Activated CD4-positive, alpha-beta T cell treated with anti-CD3 and anti-CD28 coated beads for 1 hour (primary cell): ENCODE data around the gene RUNX2.
"Not testable (repeated sequence)": the region's sequence is repeated elsewhere in the genome, so short reads cannot be mapped to it uniquely, and the experiment has no call there.

Source experiments
- DNase-seq: peaks from one replicate; pipeline ENCODE4 v3.0.0-alpha.2; 2020

Gene RUNX2

DNA sequence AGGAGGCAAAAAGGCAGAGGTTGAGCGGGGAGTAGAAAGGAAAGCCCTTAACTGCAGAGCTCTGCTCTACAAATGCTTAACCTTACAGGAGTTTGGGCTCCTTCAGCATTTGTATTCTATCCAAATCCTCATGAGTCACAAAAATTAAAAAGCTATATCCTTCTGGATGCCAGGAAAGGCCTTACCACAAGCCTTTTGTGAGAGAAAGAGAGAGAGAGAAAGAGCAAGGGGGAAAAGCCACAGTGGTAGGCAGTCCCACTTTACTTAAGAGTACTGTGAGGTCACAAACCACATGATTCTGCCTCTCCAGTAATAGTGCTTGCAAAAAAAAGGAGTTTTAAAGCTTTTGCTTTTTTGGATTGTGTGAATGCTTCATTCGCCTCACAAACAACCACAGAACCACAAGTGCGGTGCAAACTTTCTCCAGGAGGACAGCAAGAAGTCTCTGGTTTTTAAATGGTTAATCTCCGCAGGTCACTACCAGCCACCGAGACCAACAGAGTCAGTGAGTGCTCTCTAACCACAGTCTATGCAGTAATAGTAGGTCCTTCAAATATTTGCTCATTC is at the start of gene RUNX2:
RUNX2 (plus strand) TSS at position 375 of the 567 bp plus-strand sequence. CDS start 397 bp downstream, outside the sequence.
- no peak for DNase-seq

- no peak for DNase-seq
Observed at GRCh38 chr6:45278367-45278766, 49.8 kb upstream of the RUNX2 start.

- DNase-seq, result not testable (repeated sequence)
Observed at GRCh38 chr6:45286707-45287106, 41.4 kb upstream of the RUNX2 start.

DNA sequence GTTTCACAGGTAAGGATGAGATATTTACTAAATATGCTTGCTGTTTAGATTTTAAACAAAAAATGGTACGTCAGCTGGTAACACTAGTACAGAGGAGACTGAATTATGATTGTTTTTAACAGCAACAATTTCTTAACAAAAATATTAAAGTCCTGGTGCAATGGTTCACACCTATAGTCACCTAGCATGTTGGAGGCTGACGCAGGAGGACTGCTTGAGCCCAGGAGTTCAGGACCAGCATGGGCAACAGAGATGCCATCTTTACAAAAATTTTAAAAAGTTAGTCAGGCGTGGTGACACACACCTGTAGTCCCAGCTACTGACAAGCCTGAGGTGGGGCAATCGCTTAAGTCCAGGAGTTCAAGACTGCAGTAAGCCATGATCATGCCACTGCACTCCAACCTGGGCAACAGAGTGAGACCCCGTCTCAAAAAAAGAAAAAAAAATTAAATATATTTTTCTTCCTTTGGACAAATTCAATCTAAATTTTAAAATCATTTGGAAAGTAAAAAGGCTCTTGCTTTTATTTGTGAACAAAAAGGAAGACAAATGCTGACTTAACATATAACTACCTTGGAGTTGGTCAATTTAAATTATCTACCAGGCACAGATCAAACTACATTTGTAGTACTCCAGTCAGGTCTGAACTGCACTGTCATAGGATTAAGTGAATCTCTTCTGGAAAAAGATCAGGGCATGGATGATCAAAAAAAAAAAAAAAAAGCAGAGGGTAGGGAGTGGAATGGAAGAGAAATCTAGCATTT is 38.2 kb upstream of the RUNX2 start:
- no peak for DNase-seq

DNA sequence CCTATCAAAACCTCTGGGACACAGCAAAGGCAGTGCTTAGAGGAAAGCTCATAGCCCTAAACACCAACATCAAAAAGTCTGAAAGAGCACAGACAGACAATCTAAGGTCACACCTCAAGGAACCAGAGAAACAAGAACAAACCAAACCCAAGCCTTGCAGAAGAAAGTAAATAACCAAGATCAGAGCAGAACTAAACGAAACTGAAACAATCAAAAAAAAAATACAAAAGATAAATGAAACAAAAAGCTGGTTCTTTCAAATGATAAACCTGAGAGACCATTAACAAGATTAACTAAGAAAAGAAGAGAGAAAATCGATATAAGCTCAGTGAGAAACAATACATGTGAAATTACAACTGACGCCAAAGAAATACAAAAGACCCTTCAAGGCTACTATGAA is 34.8 kb upstream of the RUNX2 start:
- no peak for DNase-seq

GRCh38 chr6:45294065-45294701 is 33.9 kb upstream of the RUNX2 start:
- DNase-seq, result not testable (repeated sequence)

- no peak for DNase-seq
Observed at GRCh38 chr6:45297320-45297719, 30.8 kb upstream of the RUNX2 start.

GRCh38 chr6:45299096-45299581 is 29.0 kb upstream of the RUNX2 start:
- no peak for DNase-seq

DNA sequence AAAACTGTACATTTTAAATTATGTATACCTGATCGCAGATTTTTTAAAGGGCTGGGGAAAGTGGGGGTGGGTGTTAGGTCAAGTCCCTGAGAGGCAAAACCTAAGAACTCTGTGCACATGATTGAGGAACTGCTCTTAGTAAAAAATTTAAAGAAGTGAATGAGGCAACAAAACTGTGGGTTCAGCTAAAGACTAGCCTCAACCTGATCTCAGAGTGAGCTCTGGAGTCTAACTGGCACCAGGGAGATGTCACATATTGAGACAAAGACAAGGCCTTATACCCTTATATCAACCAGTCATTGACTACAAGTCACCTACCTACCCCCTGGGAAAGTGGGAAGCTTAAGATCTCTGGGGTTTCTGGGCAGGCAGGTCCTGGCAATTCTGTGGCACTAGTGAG is 27.4 kb upstream of the RUNX2 start:
- DNase-seq, result no peak

- DNase-seq, result no peak
Observed at GRCh38 chr6:45301348-45302142, 26.6 kb upstream of the RUNX2 start.

GRCh38 chr6:45302832-45303231 is 25.3 kb upstream of the RUNX2 start:
- DNase-seq, result no peak

DNA sequence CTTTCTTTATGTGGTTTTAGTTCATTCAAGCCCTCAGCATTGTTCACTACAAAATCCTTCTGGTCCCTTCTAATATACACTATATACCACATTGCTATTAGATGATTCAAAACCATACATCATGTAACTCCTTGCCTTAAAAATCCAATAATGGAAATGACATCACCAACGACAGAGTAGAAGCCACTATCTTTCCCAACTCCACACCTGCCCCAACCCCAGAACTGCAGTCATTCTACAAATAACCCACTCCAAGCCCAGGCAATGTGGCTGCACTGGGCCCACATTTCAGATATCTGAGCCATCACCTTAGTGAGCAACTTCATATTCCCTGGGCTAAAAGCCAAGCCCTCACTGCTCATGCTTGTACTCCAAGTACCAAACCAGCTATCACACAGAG is 22.6 kb upstream of the RUNX2 start:
- no peak for DNase-seq

DNA sequence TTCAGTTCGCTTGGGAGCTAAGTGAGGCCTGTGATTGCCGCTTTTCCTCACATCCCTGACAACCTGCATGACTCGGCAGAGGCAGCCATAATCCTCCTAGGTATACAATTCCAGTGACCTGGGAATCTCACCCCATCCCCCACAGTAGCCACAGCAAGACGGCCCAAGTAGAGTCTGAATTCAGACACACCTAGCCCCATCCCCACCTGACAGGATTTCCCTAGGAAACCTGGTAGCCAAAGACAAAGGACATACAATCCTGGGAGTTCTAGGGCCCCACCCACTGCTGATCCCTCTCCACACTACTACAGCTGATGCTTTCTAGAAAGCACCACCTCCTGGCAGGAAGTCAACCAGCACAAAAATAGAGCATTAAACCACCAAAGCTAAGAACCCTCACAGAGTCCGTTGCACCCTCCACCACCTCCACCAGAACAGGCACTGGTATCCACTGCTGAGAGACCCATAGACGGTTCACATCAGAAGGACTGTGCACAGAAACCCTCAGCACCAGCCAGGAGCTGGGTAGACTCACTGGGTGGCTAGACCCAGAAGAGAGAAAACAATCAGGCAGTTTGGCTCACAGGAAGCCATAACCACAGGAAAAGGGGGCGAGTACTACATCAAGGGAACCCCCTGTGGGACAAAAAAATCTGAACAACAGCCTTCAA is 17.9 kb upstream of the RUNX2 start:
- no peak for DNase-seq

GRCh38 chr6:45314146-45314545 is 14.0 kb upstream of the RUNX2 start:
- no peak for DNase-seq

- DNase-seq, result no peak
Observed at GRCh38 chr6:45320349-45320748, 7.8 kb upstream of the RUNX2 start.

GRCh38 chr6:45323656-45324224 is 4.4 kb upstream of the RUNX2 start:
- DNase-seq, result no peak

DNA sequence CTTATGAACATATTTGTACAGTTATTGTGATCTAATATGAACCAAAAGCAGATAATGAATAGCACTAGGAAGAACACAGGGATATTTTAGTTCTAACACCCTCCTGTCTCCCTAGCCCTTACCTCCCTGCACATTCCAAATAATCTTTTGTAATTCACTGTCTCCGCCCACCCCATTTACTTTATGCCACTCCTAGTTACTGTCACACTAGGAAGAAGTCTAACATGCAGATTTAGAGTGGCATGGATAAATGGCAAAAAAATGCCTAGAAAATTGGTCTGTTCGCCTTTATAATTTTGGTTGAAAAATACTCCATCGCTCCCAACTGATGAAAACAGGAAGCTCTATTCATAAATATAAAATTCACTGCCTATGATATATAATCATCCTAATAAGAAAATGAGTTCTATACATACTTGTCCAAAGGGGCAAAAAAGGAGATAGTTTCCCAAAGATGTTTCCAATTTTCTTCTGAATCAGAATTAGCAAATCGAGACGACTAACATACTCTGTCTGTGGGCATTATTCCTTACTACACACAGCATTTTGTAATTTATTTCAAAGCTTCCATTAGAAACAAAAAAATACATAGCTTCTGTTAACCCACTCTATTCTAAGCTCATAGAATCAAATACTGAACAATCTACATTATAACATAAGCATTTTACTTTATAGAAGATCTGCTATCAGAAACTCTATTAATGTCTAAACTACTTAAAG is 1.3 kb upstream of the RUNX2 start:
- DNase-seq, result no peak

DNA sequence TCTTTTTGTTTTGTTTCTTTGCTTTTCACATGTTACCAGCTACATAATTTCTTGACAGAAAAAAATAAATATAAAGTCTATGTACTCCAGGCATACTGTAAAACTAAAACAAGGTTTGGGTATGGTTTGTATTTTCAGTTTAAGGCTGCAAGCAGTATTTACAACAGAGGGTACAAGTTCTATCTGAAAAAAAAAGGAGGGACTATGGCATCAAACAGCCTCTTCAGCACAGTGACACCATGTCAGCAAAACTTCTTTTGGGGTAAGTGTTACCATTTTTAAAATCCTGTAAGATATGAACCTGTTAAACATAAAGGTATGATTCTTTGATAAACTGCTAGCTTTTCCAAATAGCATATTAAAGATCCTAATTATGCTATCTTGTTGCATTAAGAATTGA is 393 bp downstream of the RUNX2 start:
- no peak for DNase-seq

GRCh38 chr6:45344900-45345299 is 16.8 kb downstream of the RUNX2 start:
- DNase-seq, result no peak

DNA sequence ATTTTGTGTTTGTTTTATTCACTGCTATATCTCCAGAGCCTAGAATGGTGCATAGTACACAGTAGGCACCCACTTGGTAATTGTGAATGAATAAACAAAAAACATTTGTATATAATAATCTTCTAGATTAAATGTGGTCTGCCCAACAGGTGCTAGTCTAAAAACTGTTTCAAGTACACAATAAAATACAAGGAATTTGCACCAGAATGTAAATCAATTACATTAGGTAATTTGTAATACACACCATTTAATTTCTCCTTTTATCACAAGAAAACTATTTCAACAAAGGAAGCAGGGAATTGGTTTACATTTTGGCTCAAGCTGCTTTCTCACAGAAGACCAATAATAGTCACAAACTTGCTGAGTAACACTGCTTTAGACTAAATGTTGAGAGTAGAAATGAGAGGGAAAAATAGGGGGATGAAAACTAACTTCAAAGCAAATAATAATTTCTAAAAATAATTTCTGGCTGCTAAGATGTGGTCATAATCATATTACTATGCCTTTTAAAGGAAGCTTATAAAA is 22.1 kb downstream of the RUNX2 start:
- no peak for DNase-seq

- DNase-seq, result no peak
Observed at GRCh38 chr6:45351076-45351475, 22.9 kb downstream of the RUNX2 start.
